ENCODE results near the gene REXO4. TPM values are rescaled to one million over a fixed set of nuclear protein-coding genes. Genes with fewer than 3 reads are reported as not detected.

REXO4 gene
- total RNA-seq, 4 donors from 2014 or later = 6.4 to 25.0 (median 20.2) TPM

GRCh38 chr9:133445293-133445969 is 27.6 kb upstream of the REXO4 start:
- H3K27me3 ChIP-seq = no peaks in the 10 kb centered on the region
- no peak for DNase-seq
- TF ChIP-seq CTCF (IDR thresholded peaks at IDR 0.05) (no peak), POLR2A (IDR thresholded peaks at IDR 0.05) (no peak)
- no peaks in the 10 kb centered on the region for H3K4me1 ChIP-seq
- no peaks in the 10 kb centered on the region for H3K36me3 ChIP-seq
- H3K4me3 ChIP-seq = no peak overlapping the region
- H3K9me3 ChIP-seq = no peaks in the 10 kb centered on the region
- intact Hi-C loops (cut with DNase I; ENCODE audit: low total_unique reads) = no loop called here
- H3K27ac ChIP-seq = no peak overlapping the region

GRCh38 chr9:133443982-133444381 is 26.2 kb upstream of the REXO4 start:
- no peak overlapping the region for H3K27ac ChIP-seq
- no peak overlapping the region for H3K4me3 ChIP-seq
- no peak for DNase-seq
- no peaks in the 10 kb centered on the region for H3K27me3 ChIP-seq
- no peaks in the 10 kb centered on the region for H3K4me1 ChIP-seq
- no peaks in the 10 kb centered on the region for H3K9me3 ChIP-seq
- intact Hi-C loops (cut with DNase I; ENCODE audit: low total_unique reads) = no loop called here
- no peaks in the 10 kb centered on the region for H3K36me3 ChIP-seq
- TF ChIP-seq POLR2A (IDR thresholded peaks at IDR 0.05) (no peak), CTCF (IDR thresholded peaks at IDR 0.05) (no peak)

GRCh38 chr9:133443248-133443647 is 25.4 kb upstream of the REXO4 start:
- TF ChIP-seq POLR2A (IDR thresholded peaks at IDR 0.05) = no peak
- TF ChIP-seq CTCF (IDR thresholded peaks at IDR 0.05) = no peak

GRCh38 chr9:133441571-133441970 is 23.8 kb upstream of the REXO4 start:
- intact Hi-C loops (cut with DNase I; ENCODE audit: low total_unique reads) = no loop called here
- no peak overlapping the region for H3K4me3 ChIP-seq
- no peaks in the 10 kb centered on the region for H3K27me3 ChIP-seq
- no peak for DNase-seq
- TF ChIP-seq POLR2A (IDR thresholded peaks at IDR 0.05) (no peak), CTCF (IDR thresholded peaks at IDR 0.05) (no peak)
- H3K9me3 ChIP-seq = no peaks in the 10 kb centered on the region
- no peaks in the 10 kb centered on the region for H3K36me3 ChIP-seq
- H3K27ac ChIP-seq = no peak overlapping the region
- no peaks in the 10 kb centered on the region for H3K4me1 ChIP-seq

More at GRCh38 chr9:133443248-133443647, 25.4 kb upstream of the REXO4 start:
- no peaks in the 10 kb centered on the region for H3K4me1 ChIP-seq
- no peaks in the 10 kb centered on the region for H3K9me3 ChIP-seq
- H3K4me3 ChIP-seq = no peak overlapping the region
- H3K27me3 ChIP-seq = no peaks in the 10 kb centered on the region
- no peak overlapping the region for H3K27ac ChIP-seq
- intact Hi-C loops (cut with DNase I; ENCODE audit: low total_unique reads) = no loop called here
- no peak for DNase-seq
- H3K36me3 ChIP-seq = no peaks in the 10 kb centered on the region

- DNase-seq = no peak
- Histone ChIP-seq H3K4me3 (no peak overlapping the region), H3K27ac (no peak overlapping the region), H3K9me3 (no peaks in the 10 kb centered on the region), H3K27me3 (no peaks in the 10 kb centered on the region), H3K4me1 (no peaks in the 10 kb centered on the region), H3K36me3 (no peaks in the 10 kb centered on the region)
- no peak for TF ChIP-seq POLR2A (IDR thresholded peaks at IDR 0.05)
- TF ChIP-seq CTCF (IDR thresholded peaks at IDR 0.05) = no peak
- intact Hi-C loops (cut with DNase I; ENCODE audit: low total_unique reads) = no loop called here
Observed at GRCh38 chr9:133440874-133441273, 23.1 kb upstream of the REXO4 start.
